Measurements from ENCODE around the gene FOXA2. TPM values are rescaled to one million over a fixed set of nuclear protein-coding genes. Genes with fewer than 3 reads are reported as not detected.
"Not testable (repeated sequence)": the region's sequence is repeated elsewhere in the genome, so short reads cannot be mapped to it uniquely, and the experiment has no call there.

Gene FOXA2
- polyA plus RNA-seq, 2 of the 4 experiments (the other 2 are of a cell fraction) = 8.3 to 20.7 TPM

GRCh38 chr20:22555791-22556564 is 28.4 kb downstream of the FOXA2 start:
- H3K4me2 ChIP-seq = no peak overlapping the region
- CTCF ChIA-PET = interaction anchor here (0.6 kb wide), 1 partner anchor 17 kb away, joined by 3 read pairs; no protein-coding TSS in a partner anchor
- H3K4me1 ChIP-seq = no peaks in the 10 kb centered on the region
- 79% methylated on average over 5 of the region's 5 CpGs for WGBS (ENCODE audit: missing lambda C conversion rate)
- POLR2A ChIA-PET = no interaction called here
- TF ChIP-seq ESRRA (IDR thresholded peaks at IDR 0.05; ENCODE audit: borderline replicate concordance, low read length) (no peak), BHLHE40 (IDR thresholded peaks at IDR 0.05; ENCODE audit: low read depth, low read length) (no peak), HMGXB4 (CRISPR knock-in tag; IDR thresholded peaks at IDR 0.05; ENCODE audit: borderline replicate concordance) (no peak), POLR2A (IDR thresholded peaks at IDR 0.05; ENCODE audit: low read length) (no peak), CBX2 (IDR thresholded peaks at IDR 0.05; ENCODE audit: borderline replicate concordance, low read depth) (no peak), HEYL (CRISPR knock-in tag; IDR thresholded peaks at IDR 0.05) (no peak), PHF8 (IDR thresholded peaks at IDR 0.05; ENCODE audit: borderline replicate concordance, low read depth) (no peak), HES2 (IDR thresholded peaks at IDR 0.05) (no peak), GATA3 (IDR thresholded peaks at IDR 0.05; ENCODE audit: borderline replicate concordance) (no peak), CTCF (IDR thresholded peaks at IDR 0.05) (no peak), RNF2 (IDR thresholded peaks at IDR 0.05; ENCODE audit: borderline replicate concordance, low read depth) (no peak), RARB (CRISPR knock-in tag; IDR thresholded peaks at IDR 0.05) (no peak), ZNF302 (CRISPR knock-in tag; IDR thresholded peaks at IDR 0.05) (no peak), SMC3 (IDR thresholded peaks at IDR 0.05) (no peak), JUN (IDR thresholded peaks at IDR 0.05) (no peak), HOXA7 (CRISPR knock-in tag; IDR thresholded peaks at IDR 0.05) (no peak), JUNB (IDR thresholded peaks at IDR 0.05) (no peak)
- no peak for DNase-seq (ENCODE audit: low read depth in 1 of 2, low spot score in 1 of 2)
- H3K27ac ChIP-seq = no peak overlapping the region
- no peak for FAIRE-seq
- ATAC-seq = no peak
- 0 out of 3 replicates have a peak, but pooled peaks cover 6% of the 10 kb centered on the region for H3K9me3 ChIP-seq
- no peak overlapping the region for H3K4me3 ChIP-seq

- CTCF ChIA-PET = no interaction called here
- Histone ChIP-seq H3K4me1 (no peaks in the 10 kb centered on the region), H3K9me3 (0 out of 3 replicates have a peak, but pooled peaks cover 7% of the 10 kb centered on the region), H3K4me3 (no peak overlapping the region), H3K27ac (no peak overlapping the region), H3K4me2 (no peak overlapping the region)
- WGBS (ENCODE audit: missing lambda C conversion rate) = 80% methylated on average over 2 of the region's 2 CpGs
- FAIRE-seq (no peak), ATAC-seq (no peak), DNase-seq (ENCODE audit: low read depth in 1 of 2, low spot score in 1 of 2) (no peak)
- TF ChIP-seq SMC3 (IDR thresholded peaks at IDR 0.05) (no peak), NPAS2 (CRISPR knock-in tag; IDR thresholded peaks at IDR 0.05; ENCODE audit: borderline replicate concordance) (no peak), HMGXB4 (CRISPR knock-in tag; IDR thresholded peaks at IDR 0.05; ENCODE audit: borderline replicate concordance) (no peak), POLR2AphosphoS2 (conservative IDR thresholded peaks at IDR 0.05; ENCODE audit: low read length) (no peak), CHD2 (IDR thresholded peaks at IDR 0.05; ENCODE audit: low read length, partially characterized antibody) (no peak), FOSL2 (IDR thresholded peaks at IDR 0.05) (no peak), FOSL2 (CRISPR knock-in tag; IDR thresholded peaks at IDR 0.05) (no peak), ZFP36 (IDR thresholded peaks at IDR 0.05; ENCODE audit: borderline replicate concordance, partially characterized antibody) (no peak), TFCP2L1 (CRISPR knock-in tag; IDR thresholded peaks at IDR 0.05) (no peak), ESRRA (IDR thresholded peaks at IDR 0.05; ENCODE audit: borderline replicate concordance, low read length) (no peak), CHD4 (IDR thresholded peaks at IDR 0.05; ENCODE audit: borderline replicate concordance) (no peak), EP300 (IDR thresholded peaks at IDR 0.05) (no peak), HES2 (IDR thresholded peaks at IDR 0.05) (no peak), RNF2 (IDR thresholded peaks at IDR 0.05; ENCODE audit: borderline replicate concordance, low read depth) (no peak), KDM1A (IDR thresholded peaks at IDR 0.05; ENCODE audit: low read depth) (no peak), MYC (IDR thresholded peaks at IDR 0.05; ENCODE audit: borderline replicate concordance, low read length) (no peak), BHLHE40 (IDR thresholded peaks at IDR 0.05; ENCODE audit: low read depth, low read length) (no peak), FOSB (CRISPR knock-in tag; IDR thresholded peaks at IDR 0.05) (no peak)
- POLR2A ChIA-PET = no interaction called here
Measured at GRCh38 chr20:22554391-22554790, 30.0 kb downstream of the FOXA2 start.

GRCh38 chr20:22550514-22550913 is 33.9 kb downstream of the FOXA2 start:
- H3K4me3 ChIP-seq; FAIRE-seq; H3K27ac ChIP-seq; H3K9me3 ChIP-seq; DNase-seq (ENCODE audit: low read depth in 1 of 2, low spot score in 1 of 2); H3K4me2 ChIP-seq; H3K4me1 ChIP-seq; ATAC-seq; POLR2A ChIA-PET: not testable (repeated sequence)
- WGBS (ENCODE audit: missing lambda C conversion rate) = 69% methylated on average over 4 of the region's 4 CpGs
- CTCF ChIA-PET = interaction anchor here (1.2 to 3.1 kb wide), 3 partner anchors 12 to 36 kb away, joined by 3 to 15 read pairs (median 5); no protein-coding TSS in a partner anchor

All from A549 (cell line).